Caco-2 (cell line): Measurements from ENCODE around the gene DENND1A. TPM values are rescaled to one million over a fixed set of nuclear protein-coding genes. Genes with fewer than 3 reads are reported as not detected.

Experiments
- BruUV-seq: library from RNA; stranded (reverse); fragments of 400-500 nt; replicated peaks from 2 replicates; lab custom pipeline; 2021; lab: Mats Ljungman, UMichigan
- CTCF ChIA-PET: fragments of 300-600 bp; sonication (Branson Sonifier 250); formaldehyde crosslinking; loops from one replicate; lab custom pipeline; 2022; ENCODE audit warnings: antibody characterized with exemption; lab: Charles Lee
- POLR2A ChIA-PET: fragments of 300-600 bp; sonication (Branson Sonifier 250); formaldehyde crosslinking; loops from one replicate; lab custom pipeline; 2022; ENCODE audit warnings: antibody characterized with exemption; lab: Charles Lee
- DNase-seq, 2 experiments: peaks; one replicate each; pipeline versions ENCODE4 v3.0.0 to v3.0.0-alpha.2; 2020 to 2022
- H3K27me3 ChIP-seq: replicated peaks from 2 replicates; pipeline ENCODE4 v1.6.0; 2011; ENCODE audit warnings: low read length; ENCODE audit not compliant: control insufficient read depth, insufficient read depth
- H3K36me3 ChIP-seq: 2 replicates; pipeline ENCODE4 v1.5.1; 2011; ENCODE audit warnings: low read length; ENCODE audit not compliant: control insufficient read depth, insufficient read depth
- H3K4me1 ChIP-seq: fragments of 250-450 bp; sonication (Bioruptor Pico); 2 replicates; pipeline ENCODE4 v1.5.1; 2020; ENCODE audit warnings: mild to moderate bottlenecking
- H3K4me3 ChIP-seq: 2 replicates; pipeline ENCODE4 v1.5.1; 2011; ENCODE audit warnings: low read depth, mild to moderate bottlenecking, control low read depth, low read length
- H3K9me3 ChIP-seq: fragments of 250-450 bp; sonication (Bioruptor Pico); 2 replicates; pipeline ENCODE4 v1.5.1; 2020; ENCODE audit warnings: mild to moderate bottlenecking, moderate library complexity
- H3K27ac Mint-ChIP-seq: one replicate; pipeline ENCODE4 v1.8.0; 2022; ENCODE audit warnings: mixed read lengths; ENCODE audit not compliant: unreplicated experiment
- H3K27me3 Mint-ChIP-seq: one replicate; pipeline ENCODE4 v1.8.0; 2022; ENCODE audit warnings: mixed read lengths; ENCODE audit not compliant: insufficient read depth, unreplicated experiment
- H3K36me3 Mint-ChIP-seq: one replicate; pipeline ENCODE4 v1.8.0; 2022; ENCODE audit warnings: mild to moderate bottlenecking, mixed read lengths; ENCODE audit not compliant: insufficient read depth, unreplicated experiment
- H3K4me1 Mint-ChIP-seq: one replicate; pipeline ENCODE4 v1.8.0; 2022; ENCODE audit warnings: low read depth, mixed read lengths; ENCODE audit not compliant: unreplicated experiment
- H3K4me3 Mint-ChIP-seq: one replicate; pipeline ENCODE4 v1.8.0; 2022; ENCODE audit warnings: mild to moderate bottlenecking, moderate library complexity, mixed read lengths; ENCODE audit not compliant: unreplicated experiment
- H3K9me3 Mint-ChIP-seq: one replicate; pipeline ENCODE4 v1.8.0; 2022; ENCODE audit warnings: mixed read lengths; ENCODE audit not compliant: unreplicated experiment
- intact Hi-C: fragments of 100-400 bp; cut with micrococcal nuclease; formaldehyde crosslinking; loops from one replicate; pipeline ENCODE4 v1.10.0; 2022; ENCODE audit not compliant: unreplicated experiment
- total RNA-seq: library from RNA; stranded (reverse); gene quantifications from 2 replicates; pipeline ENCODE4 v1.2.3, GENCODE V29; 2022
- TF ChIP-seq, protein P1 (sequence below), 2 experiments: fragments of 200-600 bp in 1 of 2; IDR thresholded peaks; 1 replicate in 1 of 2; 2 replicates in 1 of 2; pipeline versions ENCODE4 v1.5.1 to v1.8.0; 2011 to 2022; ENCODE audit warnings: antibody characterized with exemption in 1 of 2, control low read depth in 1 of 2, inconsistent platforms in 1 of 2, low read depth in 1 of 2, low read length in 1 of 2, mild to moderate bottlenecking in 1 of 2, moderate library complexity in 1 of 2; ENCODE audit not compliant: insufficient read depth in 1 of 2, severe bottlenecking in 1 of 2, unreplicated experiment in 1 of 2

The DENND1A gene
- total RNA-seq, 1 experiment from 2014 or later: 41.6 TPM

DNA sequence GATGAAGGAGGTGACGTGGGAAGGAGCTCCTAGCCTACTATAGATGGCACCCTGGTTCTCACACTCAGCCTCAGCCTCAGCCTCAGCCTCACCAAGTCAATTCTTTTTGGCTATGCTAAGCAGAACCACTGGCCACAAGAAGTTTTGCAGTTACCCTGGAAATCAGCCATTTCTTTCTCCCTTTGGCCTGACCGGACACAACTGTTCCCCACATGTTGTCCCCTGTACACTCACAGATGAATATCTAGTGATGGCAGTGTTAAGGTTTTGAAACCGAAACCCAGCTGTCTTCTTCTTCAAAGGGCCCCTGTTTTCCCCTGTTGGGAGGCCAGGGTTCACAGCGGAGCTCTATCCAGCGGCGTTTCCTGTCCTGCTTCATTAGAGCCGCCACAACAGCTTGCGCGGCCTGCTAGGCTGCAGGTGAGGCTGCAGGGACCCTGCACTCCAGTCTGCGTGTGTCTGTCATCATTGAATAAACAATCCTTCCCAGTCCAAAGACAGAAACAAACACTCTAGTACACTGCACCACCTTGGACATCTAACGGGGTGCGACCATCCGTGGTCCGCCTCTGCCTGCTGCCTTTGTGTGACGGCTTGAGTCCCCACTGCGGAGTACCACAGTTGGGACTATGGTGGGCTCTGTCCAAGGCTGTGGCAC, 250.5 kb downstream of the DENND1A start:
- DNase-seq: peak in 1 of 2 experiments; percentile 11

DNA sequence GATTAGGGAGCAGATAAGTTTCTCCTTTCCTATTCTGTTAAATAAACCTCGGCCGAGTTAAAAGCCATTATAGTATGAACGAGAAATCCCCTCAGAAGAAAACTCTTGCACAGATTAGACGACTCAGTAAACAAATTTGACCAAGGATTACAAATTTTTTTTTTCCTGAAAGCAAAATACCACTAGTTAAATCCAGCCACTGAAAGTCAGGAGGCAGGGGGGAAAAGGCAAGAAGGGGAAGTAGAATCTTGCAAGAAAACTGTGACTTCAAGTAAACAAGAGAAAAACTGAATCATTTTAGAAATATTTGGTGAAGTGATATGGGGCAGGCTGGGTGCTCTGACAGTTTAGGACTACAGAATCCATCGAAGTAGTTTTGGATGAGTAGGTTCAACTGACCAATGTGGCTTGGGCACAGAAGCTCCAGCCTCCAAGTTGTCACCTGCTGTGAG, 251.0 kb downstream of the DENND1A start:
- DNase-seq: no peak
- no peaks in the 10 kb centered on the region for H3K9me3 ChIP-seq
- no peak overlapping the region for H3K4me3 Mint-ChIP-seq
- no TSS peak for BruUV-seq
- H3K27me3 ChIP-seq: no peaks in the 10 kb centered on the region
- no peaks in the 10 kb centered on the region; the same call in 1 of the 2 replicates for H3K36me3 ChIP-seq
- peaks cover 6% of the 10 kb centered on the region for H3K27me3 Mint-ChIP-seq
- ChIA-PET CTCF (interaction anchor here (0.9 to 1.0 kb wide), 2 partner anchors 127 to 362 kb away, joined by 3 to 4 read pairs; no protein-coding TSS in a partner anchor), POLR2A (no interaction called here)
- peaks cover 18% of the 10 kb centered on the region for H3K4me1 ChIP-seq
- H3K36me3 Mint-ChIP-seq: peaks cover 26% of the 10 kb centered on the region
- intact Hi-C loops: loop anchor here (1.0 to 10.0 kb wide), 5 partner anchors 25 to 328 kb away; no protein-coding TSS in a partner anchor
- no peak overlapping the region for H3K27ac Mint-ChIP-seq
- H3K4me3 ChIP-seq: no peak overlapping the region
- TF ChIP-seq, protein P1, sequence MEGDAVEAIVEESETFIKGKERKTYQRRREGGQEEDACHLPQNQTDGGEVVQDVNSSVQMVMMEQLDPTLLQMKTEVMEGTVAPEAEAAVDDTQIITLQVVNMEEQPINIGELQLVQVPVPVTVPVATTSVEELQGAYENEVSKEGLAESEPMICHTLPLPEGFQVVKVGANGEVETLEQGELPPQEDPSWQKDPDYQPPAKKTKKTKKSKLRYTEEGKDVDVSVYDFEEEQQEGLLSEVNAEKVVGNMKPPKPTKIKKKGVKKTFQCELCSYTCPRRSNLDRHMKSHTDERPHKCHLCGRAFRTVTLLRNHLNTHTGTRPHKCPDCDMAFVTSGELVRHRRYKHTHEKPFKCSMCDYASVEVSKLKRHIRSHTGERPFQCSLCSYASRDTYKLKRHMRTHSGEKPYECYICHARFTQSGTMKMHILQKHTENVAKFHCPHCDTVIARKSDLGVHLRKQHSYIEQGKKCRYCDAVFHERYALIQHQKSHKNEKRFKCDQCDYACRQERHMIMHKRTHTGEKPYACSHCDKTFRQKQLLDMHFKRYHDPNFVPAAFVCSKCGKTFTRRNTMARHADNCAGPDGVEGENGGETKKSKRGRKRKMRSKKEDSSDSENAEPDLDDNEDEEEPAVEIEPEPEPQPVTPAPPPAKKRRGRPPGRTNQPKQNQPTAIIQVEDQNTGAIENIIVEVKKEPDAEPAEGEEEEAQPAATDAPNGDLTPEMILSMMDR (IDR thresholded peaks at IDR 0.05; ENCODE audit: insufficient read depth in 1 of 2, low read depth in 1 of 2, low read length in 1 of 2, severe bottlenecking in 1 of 2, unreplicated experiment in 1 of 2): no peak
- peaks cover 12% of the 10 kb centered on the region for H3K9me3 Mint-ChIP-seq
- H3K4me1 Mint-ChIP-seq: peaks cover 16% of the 10 kb centered on the region

More for the DNA sequence above, 250.5 kb downstream of the DENND1A start:
- CTCF ChIA-PET: interaction anchor here (0.9 kb wide), 1 partner anchor 361 kb away, joined by 3 read pairs; no protein-coding TSS in a partner anchor
- intact Hi-C loops: loop anchor here (5.0 to 10.0 kb wide), 2 partner anchors 135 to 328 kb away; no protein-coding TSS in a partner anchor
- TF ChIP-seq, protein P1 (IDR thresholded peaks at IDR 0.05; ENCODE audit: insufficient read depth in 1 of 2, low read depth in 1 of 2, low read length in 1 of 2, severe bottlenecking in 1 of 2, unreplicated experiment in 1 of 2): no peak
- POLR2A ChIA-PET: no interaction called here
- Mint-ChIP-seq H3K36me3 (peaks cover 21% of the 10 kb centered on the region), H3K4me3 (no peak overlapping the region), H3K27ac (no peak overlapping the region), H3K4me1 (peaks cover 16% of the 10 kb centered on the region), H3K9me3 (peaks cover 6% of the 10 kb centered on the region), H3K27me3 (peaks cover 12% of the 10 kb centered on the region)
- Histone ChIP-seq H3K36me3 (no peaks in the 10 kb centered on the region; the same call in 1 of the 2 replicates), H3K4me1 (peaks cover 18% of the 10 kb centered on the region), H3K27me3 (no peaks in the 10 kb centered on the region), H3K4me3 (no peak overlapping the region), H3K9me3 (no peaks in the 10 kb centered on the region)
- no TSS peak for BruUV-seq

DNA sequence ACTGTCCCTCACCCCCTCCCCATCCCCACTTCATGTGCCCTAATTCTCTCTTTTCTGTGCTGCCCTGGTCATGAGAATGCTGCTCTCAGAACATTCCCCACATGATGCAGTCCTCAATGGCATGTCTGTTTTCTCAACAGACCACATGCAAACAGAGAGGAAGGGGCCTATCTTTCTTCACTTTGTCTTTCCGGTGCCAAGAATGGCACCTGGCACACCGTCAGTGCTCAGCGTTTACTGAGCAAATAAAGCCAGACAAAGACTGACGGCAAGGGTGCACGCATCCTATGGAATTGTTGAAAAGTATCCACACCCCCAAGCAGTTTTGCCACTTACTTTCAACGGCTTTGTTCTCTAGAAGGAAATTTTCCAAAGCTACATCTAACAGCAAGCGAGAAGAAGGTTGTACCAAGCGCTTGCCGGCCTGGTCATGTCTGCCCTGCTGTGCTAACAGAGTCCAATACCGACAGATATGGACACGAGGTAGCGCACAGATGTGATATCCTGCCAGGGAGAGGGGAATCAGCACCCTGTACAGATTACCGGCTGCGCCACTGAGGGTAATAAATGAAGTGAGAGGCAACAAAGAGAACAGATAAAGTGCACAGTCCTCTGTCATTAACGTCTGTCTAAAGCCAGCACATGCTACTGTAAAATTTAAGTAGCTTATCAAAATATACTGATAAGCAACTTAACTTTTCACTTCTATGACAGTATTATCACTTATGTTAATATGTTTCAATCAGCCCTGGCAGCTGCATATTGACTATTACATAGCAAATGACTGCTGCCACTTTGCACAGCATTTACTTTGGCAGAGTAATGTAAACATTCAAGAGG, 251.7 kb downstream of the DENND1A start:
- TF ChIP-seq, protein P1 (IDR thresholded peaks at IDR 0.05; ENCODE audit: insufficient read depth in 1 of 2, low read depth in 1 of 2, low read length in 1 of 2, severe bottlenecking in 1 of 2, unreplicated experiment in 1 of 2): no peak
- Mint-ChIP-seq H3K9me3 (peaks cover 18% of the 10 kb centered on the region), H3K4me1 (peaks cover 16% of the 10 kb centered on the region), H3K36me3 (peaks cover 28% of the 10 kb centered on the region), H3K4me3 (peak overlapping the region; percentile 39), H3K27me3 (peaks cover 6% of the 10 kb centered on the region), H3K27ac (peak overlapping the region; percentile 34)
- ChIA-PET POLR2A (no interaction called here), CTCF (interaction anchor here (0.7 to 1.0 kb wide), 3 partner anchors 47 to 362 kb away, joined by 3 to 4 read pairs (median 3); no protein-coding TSS in a partner anchor)
- BruUV-seq: no TSS peak
- H3K4me1 ChIP-seq: peaks cover 18% of the 10 kb centered on the region
- no peaks in the 10 kb centered on the region for H3K27me3 ChIP-seq
- H3K36me3 ChIP-seq: no peaks in the 10 kb centered on the region; the same call in 1 of the 2 replicates
- no peak overlapping the region for H3K4me3 ChIP-seq
- DNase-seq: peak; percentile 72 to 77
- intact Hi-C loops: loop anchor here (1.0 to 10.0 kb wide), 5 partner anchors 26 to 329 kb away; no protein-coding TSS in a partner anchor
- no peaks in the 10 kb centered on the region for H3K9me3 ChIP-seq
